ENCODE results near the gene LTV1.
"Not testable (repeated sequence)": the region's sequence is repeated elsewhere in the genome, so short reads cannot be mapped to it uniquely, and the experiment has no call there.

- not testable (repeated sequence) for TF ChIP-seq CTCF (IDR thresholded peaks at IDR 0.05; ENCODE audit: extremely low read depth in 1 of 2, insufficient read depth in 1 of 2, low read depth in 1 of 2, low read length in 2 of 2); GATA2 (IDR thresholded peaks at IDR 0.05; ENCODE audit: insufficient read depth, insufficient read length, low read depth, low read length); EZH2 (IDR thresholded peaks at IDR 0.05; ENCODE audit: borderline replicate concordance, low read depth, low read length, severe bottlenecking); POLR2AphosphoS5 (IDR thresholded peaks at IDR 0.05; ENCODE audit: insufficient read depth, low read depth, low read length); POLR2A (IDR thresholded peaks at IDR 0.05; ENCODE audit: low read depth, low read length); MAX (IDR thresholded peaks at IDR 0.05; ENCODE audit: insufficient read depth, insufficient read length); JUN (IDR thresholded peaks at IDR 0.05; ENCODE audit: borderline replicate concordance, insufficient read depth, insufficient read length, low read depth); MYC (IDR thresholded peaks at IDR 0.05; ENCODE audit: low read depth, low read length); FOS (IDR thresholded peaks at IDR 0.05; ENCODE audit: borderline replicate concordance, insufficient read depth, low read length)
Observed at GRCh38 chr6:143851706-143852105, 8.6 kb downstream of the LTV1 start.

Data from endothelial cell of umbilical vein (primary cell).